Heart left ventricle (tissue), 16 donors: ENCODE data around the gene STPG1. TPM values are rescaled to one million over a fixed set of nuclear protein-coding genes. Genes with fewer than 3 reads are reported as not detected.

Experiments used
- ATAC-seq, 4 donors: fragments of 200-7000 bp; cut with Tn5 transposase; one replicate each; pipeline ENCODE4 v1.9.1; 2020 to 2022; ENCODE audit warnings: moderate library complexity in 4 of 4, mild to moderate bottlenecking in 3 of 4, moderate number of reproducible peaks in 1 of 4
- DNase-seq, 5 donors: peaks; one replicate each; pipeline ENCODE4 v3.0.0-alpha.2; 2020
- H3K27ac ChIP-seq, 12 donors: fragments of 200-600 bp; sonication (generic) in 4 of 12; one replicate each; pipeline versions ENCODE4 v1.5.0 to v1.8.0; 2016 to 2022; ENCODE audit warnings: mild to moderate bottlenecking in 2 of 12
- H3K27me3 ChIP-seq, 9 donors: fragments of 200-600 bp; sonication (generic) in 2 of 9; one replicate each; pipeline versions ENCODE4 v1.5.1 to v1.8.0; 2016 to 2022; ENCODE audit warnings: mild to moderate bottlenecking in 3 of 9
- H3K36me3 ChIP-seq, 9 donors: fragments of 200-600 bp; sonication (generic) in 2 of 9; one replicate each; pipeline versions ENCODE4 v1.5.0 to v1.8.0; 2018 to 2022; ENCODE audit warnings: mild to moderate bottlenecking in 2 of 9
- H3K4me1 ChIP-seq, 12 donors: fragments of 200-600 bp; sonication (generic) in 4 of 12; one replicate each; pipeline versions ENCODE4 v1.5.0 to v1.8.0; 2016 to 2022; ENCODE audit warnings: mild to moderate bottlenecking in 3 of 12
- H3K4me3 ChIP-seq, 12 donors: fragments of 200-600 bp; sonication (generic) in 4 of 12; one replicate each; pipeline versions ENCODE4 v1.5.0 to v1.8.0; 2017 to 2022; ENCODE audit warnings: mild to moderate bottlenecking in 9 of 12, moderate library complexity in 4 of 12
- H3K9me3 ChIP-seq, 12 donors: fragments of 200-600 bp; sonication (generic) in 4 of 12; one replicate each; pipeline versions ENCODE4 v1.5.0 to v1.8.0; 2016 to 2022; ENCODE audit warnings: mild to moderate bottlenecking in 1 of 12
- POLR2A ChIP-seq, 2 donors: fragments of 450-650 bp; IDR thresholded peaks; one replicate each; pipeline ENCODE4 v1.6.1; 2017; ENCODE audit warnings: antibody characterized with exemption in 2 of 2, mild to moderate bottlenecking in 2 of 2, moderate library complexity in 2 of 2
- WGBS, 4 donors: extraction: QIAGEN DNeasy Blood & Tissue Kit in 2 of 4; methylation state at CpG; one replicate each; pipeline versions ENCODE4 v1.1.5 to v1.1.7; 2013 to 2018; 5-methylcytosine and 5-hydroxymethylcytosine counted together
- intact Hi-C, 10 donors: fragments of 100-400 bp; cut with DNase I; formaldehyde crosslinking; loops; one replicate each; pipeline versions ENCODE4 v1.11.1 to v1.14.2; 2022
- polyA plus RNA-seq, 2 donors: library from polyadenylated mRNA; stranded (reverse); fragments of 200-250 nt; gene quantifications; one replicate each; pipeline ENCODE4 v1.2.3, GENCODE V29; 2013
- total RNA-seq, 9 donors: library from RNA; depleted of rRNA in 2 of 9; stranded (reverse); fragments of >200 nt in 2 of 9; fragmentation: NEBNext Ultra II Directional in 3 of 9; extraction: Animal tissue kit (Norgen Biotek cat#: 25700) in 3 of 9; gene quantifications; one replicate each; pipeline versions ENCODE4 v1.1.0 to v1.2.4, GENCODE V29; 2016 to 2023
- TF ChIP-seq, protein P1 (sequence below), 12 donors: fragments of 200-600 bp; sonication (generic) in 4 of 12; IDR thresholded peaks; one replicate each; pipeline versions ENCODE4 v1.5.0 to v1.8.0; 2018 to 2022; ENCODE audit warnings: antibody characterized with exemption in 12 of 12, mild to moderate bottlenecking in 5 of 12
- donor health status: ischemic (EF 13 %, LVEDD 7.1; RV severe dilation, severe dysfunction).
- donor health status: healthy with polysubstance abuse.
- donor health status: DM: no; HTN: yes; CAD: no.
- donor health status: DM: no; HTN: no; CAD: no.
- donor health status: ischemic (EF 25% LVEDD 6.9; RV normal size, moderate dysfunction).
- donor health status: ischemic (EF 25% LVEDD 5.7; RV mildly dilated, moderate dysfunction).
- donor health status: healthy.
- donor health status: DM: yes; HTN: yes; CAD: no.
- donor health status: ischemic (EF 35%, LVEDD 5.7; RV mildly dilated, moderate dysfunction).
- donor health status: nonischemic (EF 11% LVEDD 7.7; RV severe dilation, severe dysfunction).
- donor health status: DM: yes; HTN: yes; CAD: no.
- donor health status: PGD.
- donor health status: ischemic (EF 29% LVEDD 5.4; RV normal size, mild dysfunction).
- donor health status: nonischemic (EF 23%, LVEDD 6.1; RV moderate dilation, normal function).

Gene STPG1
- total and polyA plus RNA-seq, 11 donors: 3.8 to 6.9 (median 4.8) TPM

- Histone ChIP-seq H3K36me3 (peaks cover 0 to 19% (median 0%) of the 10 kb centered on the region in 9 donors), H3K4me1 (peaks cover 0 to 42% (median 14%) of the 10 kb centered on the region in 12 donors), H3K27ac (no peak overlapping the region), H3K4me3 (no peak overlapping the region), H3K9me3 (no peaks in the 10 kb centered on the region), H3K27me3 (no peaks in the 10 kb centered on the region)
- TF ChIP-seq POLR2A (IDR thresholded peaks at IDR 0.05): no peak
- TF ChIP-seq, protein P1, sequence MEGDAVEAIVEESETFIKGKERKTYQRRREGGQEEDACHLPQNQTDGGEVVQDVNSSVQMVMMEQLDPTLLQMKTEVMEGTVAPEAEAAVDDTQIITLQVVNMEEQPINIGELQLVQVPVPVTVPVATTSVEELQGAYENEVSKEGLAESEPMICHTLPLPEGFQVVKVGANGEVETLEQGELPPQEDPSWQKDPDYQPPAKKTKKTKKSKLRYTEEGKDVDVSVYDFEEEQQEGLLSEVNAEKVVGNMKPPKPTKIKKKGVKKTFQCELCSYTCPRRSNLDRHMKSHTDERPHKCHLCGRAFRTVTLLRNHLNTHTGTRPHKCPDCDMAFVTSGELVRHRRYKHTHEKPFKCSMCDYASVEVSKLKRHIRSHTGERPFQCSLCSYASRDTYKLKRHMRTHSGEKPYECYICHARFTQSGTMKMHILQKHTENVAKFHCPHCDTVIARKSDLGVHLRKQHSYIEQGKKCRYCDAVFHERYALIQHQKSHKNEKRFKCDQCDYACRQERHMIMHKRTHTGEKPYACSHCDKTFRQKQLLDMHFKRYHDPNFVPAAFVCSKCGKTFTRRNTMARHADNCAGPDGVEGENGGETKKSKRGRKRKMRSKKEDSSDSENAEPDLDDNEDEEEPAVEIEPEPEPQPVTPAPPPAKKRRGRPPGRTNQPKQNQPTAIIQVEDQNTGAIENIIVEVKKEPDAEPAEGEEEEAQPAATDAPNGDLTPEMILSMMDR (IDR thresholded peaks at IDR 0.05): no peak
- DNase-seq: no peak
- intact Hi-C loops: no loop called here
- ATAC-seq: no peak
- WGBS, 4 donors: 97 to 98% (median 98%) methylated on average over 14 of the region's 14 CpGs
These were observed 28.6 kb upstream of the STPG1 start for GRCh38 chr1:24441996-24442668.

GRCh38 chr1:24441480-24441879, 27.9 kb upstream of the STPG1 start:
- no peaks in the 10 kb centered on the region for H3K9me3 ChIP-seq
- 88 to 96% (median 89%) methylated on average over 7 of the region's 7 CpGs for WGBS, 4 donors
- H3K4me1 ChIP-seq: peaks cover 0 to 42% (median 14%) of the 10 kb centered on the region in 12 donors
- ATAC-seq: no peak
- intact Hi-C loops: no loop called here
- TF ChIP-seq, protein P1 (IDR thresholded peaks at IDR 0.05): no peak
- no peak for TF ChIP-seq POLR2A (IDR thresholded peaks at IDR 0.05)
- no peak overlapping the region for H3K4me3 ChIP-seq
- H3K36me3 ChIP-seq: peaks cover 0 to 13% (median 0%) of the 10 kb centered on the region in 9 donors
- DNase-seq: no peak
- no peaks in the 10 kb centered on the region for H3K27me3 ChIP-seq
- no peak overlapping the region for H3K27ac ChIP-seq

GRCh38 chr1:24440436-24440835, 26.9 kb upstream of the STPG1 start:
- intact Hi-C loops: no loop called here
- 87 to 100% (median 92%) methylated on average over 2 of the region's 2 CpGs for WGBS, 4 donors

DNA sequence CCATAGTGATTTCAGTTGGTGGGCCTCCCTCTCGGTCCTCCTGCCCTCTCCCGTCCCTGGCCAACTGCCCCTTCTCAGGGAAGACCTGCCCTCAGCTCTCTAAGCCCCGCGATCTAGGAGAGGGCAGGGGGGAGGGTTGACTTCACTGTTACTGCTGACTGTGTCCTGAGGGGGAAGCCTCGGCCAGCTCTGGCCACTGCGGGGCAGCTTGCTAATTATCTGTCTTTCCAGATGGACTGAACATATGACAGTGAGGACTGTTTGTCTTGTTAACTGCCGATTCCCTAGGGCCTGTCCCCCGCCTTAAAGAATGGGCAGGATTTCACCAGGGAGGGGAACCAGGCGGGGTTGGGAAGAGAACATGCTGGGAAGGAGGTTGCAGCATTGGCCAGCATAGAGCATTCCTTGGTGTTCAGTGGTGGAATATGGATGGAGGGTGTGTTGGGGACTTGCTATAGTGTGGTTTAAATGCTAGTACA, 24.9 kb upstream of the STPG1 start:
- no peak for TF ChIP-seq POLR2A (IDR thresholded peaks at IDR 0.05)
- TF ChIP-seq, protein P1 (IDR thresholded peaks at IDR 0.05): no peak
- Histone ChIP-seq H3K9me3 (no peaks in the 10 kb centered on the region), H3K36me3 (peaks cover 0 to 8% (median 0%) of the 10 kb centered on the region in 9 donors), H3K4me1 (peaks cover 0 to 33% (median 10%) of the 10 kb centered on the region in 12 donors), H3K27ac (peak overlapping the region in 11 of 12 donors; percentile 6 to 62 (median 49)), H3K27me3 (no peaks in the 10 kb centered on the region), H3K4me3 (peak overlapping the region in 1 of 12 donors; percentile 8)
- ATAC-seq (peak; percentile 78 to 88 (median 84)), DNase-seq (peak; percentile 47 to 78 (median 69))
- intact Hi-C loops: loop anchor here in 1 of 10 donors (5.0 kb wide), 1 partner anchor 39 kb away; no protein-coding TSS in a partner anchor
- WGBS, 4 donors: 38 to 59% (median 56%) methylated on average over 7 to 9 of the region's 9 CpGs

More at GRCh38 chr1:24440436-24440835, 26.9 kb upstream of the STPG1 start:
- no peak for ATAC-seq
- H3K27ac ChIP-seq: no peak overlapping the region
- no peaks in the 10 kb centered on the region for H3K27me3 ChIP-seq
- TF ChIP-seq, protein P1 (IDR thresholded peaks at IDR 0.05): no peak
- no peak for TF ChIP-seq POLR2A (IDR thresholded peaks at IDR 0.05)
- no peaks in the 10 kb centered on the region for H3K9me3 ChIP-seq
- H3K36me3 ChIP-seq: peaks cover 0 to 13% (median 0%) of the 10 kb centered on the region in 9 donors
- no peak for DNase-seq
- no peak overlapping the region for H3K4me3 ChIP-seq
- peaks cover 0 to 42% (median 14%) of the 10 kb centered on the region in 12 donors for H3K4me1 ChIP-seq
